RWPE1 (cell line): ENCODE measurements around the gene TBC1D14.

Source experiments
- CTCF ChIA-PET: fragments of 350-600 bp; sonication (Branson Sonifier 250); formaldehyde crosslinking; extraction: SDS; loops from one replicate; lab custom pipeline; 2021; lab: Yijun Ruan, JAX
- POLR2A ChIA-PET: fragments of 400-600 bp; formaldehyde crosslinking; extraction: SDS; loops from one replicate; lab custom pipeline; 2020; ENCODE audit warnings: antibody characterized with exemption; ENCODE audit not compliant: low non-redundant PET; lab: Yijun Ruan, JAX
- DNase-seq: peaks from one replicate; pipeline ENCODE4 v3.0.0; 2012; ENCODE audit warnings: low spot score
- H3K27ac ChIP-seq: fragments of 450-650 bp; 2 replicates; pipeline ENCODE4 v1.5.1; 2017
- CTCF ChIP-seq: fragments of 450-650 bp; conservative IDR thresholded peaks from 2 replicates; pipeline ENCODE4 v1.5.1; 2017; ENCODE audit warnings: low read depth, mild to moderate bottlenecking

The TBC1D14 gene

GRCh38 chr4:6925357-6925836 lies 15.8 kb downstream of the TBC1D14 start:
- CTCF ChIA-PET: no interaction called here
- DNase-seq: no peak
- H3K27ac ChIP-seq: no peak overlapping the region
- no peak for TF ChIP-seq CTCF
- POLR2A ChIA-PET: no interaction called here

- ChIA-PET POLR2A (no interaction called here), CTCF (no interaction called here)
- TF ChIP-seq CTCF: no peak
- no peak for DNase-seq
- no peak overlapping the region for H3K27ac ChIP-seq
Observed at GRCh38 chr4:6926081-6926480, 16.5 kb downstream of the TBC1D14 start.

- no peak overlapping the region for H3K27ac ChIP-seq
- ChIA-PET CTCF (no interaction called here), POLR2A (no interaction called here)
- no peak for TF ChIP-seq CTCF
- DNase-seq: no peak
Observed at GRCh38 chr4:6926681-6927478, 17.3 kb downstream of the TBC1D14 start.

- H3K27ac ChIP-seq: no peak overlapping the region
- DNase-seq: no peak
- no peak for TF ChIP-seq CTCF
- CTCF ChIA-PET: no interaction called here
- POLR2A ChIA-PET: no interaction called here
Observed at GRCh38 chr4:6928081-6928480, 18.5 kb downstream of the TBC1D14 start.

GRCh38 chr4:6929339-6929811 lies 19.7 kb downstream of the TBC1D14 start:
- CTCF ChIA-PET: interaction anchor here (0.7 kb wide), 1 partner anchor 137 kb away, joined by 3 read pairs; no protein-coding TSS in a partner anchor
- no peak for DNase-seq
- H3K27ac ChIP-seq: no peak overlapping the region
- no peak for TF ChIP-seq CTCF
- POLR2A ChIA-PET: no interaction called here

GRCh38 chr4:6929812-6930464 lies 20.3 kb downstream of the TBC1D14 start:
- DNase-seq: no peak
- H3K27ac ChIP-seq: no peak overlapping the region
- no peak for TF ChIP-seq CTCF
- CTCF ChIA-PET: interaction anchor here (0.7 kb wide), 1 partner anchor 137 kb away, joined by 3 read pairs; no protein-coding TSS in a partner anchor
- POLR2A ChIA-PET: no interaction called here
